ENCODE data around the gene SRPK2.

The SRPK2 gene

DNA sequence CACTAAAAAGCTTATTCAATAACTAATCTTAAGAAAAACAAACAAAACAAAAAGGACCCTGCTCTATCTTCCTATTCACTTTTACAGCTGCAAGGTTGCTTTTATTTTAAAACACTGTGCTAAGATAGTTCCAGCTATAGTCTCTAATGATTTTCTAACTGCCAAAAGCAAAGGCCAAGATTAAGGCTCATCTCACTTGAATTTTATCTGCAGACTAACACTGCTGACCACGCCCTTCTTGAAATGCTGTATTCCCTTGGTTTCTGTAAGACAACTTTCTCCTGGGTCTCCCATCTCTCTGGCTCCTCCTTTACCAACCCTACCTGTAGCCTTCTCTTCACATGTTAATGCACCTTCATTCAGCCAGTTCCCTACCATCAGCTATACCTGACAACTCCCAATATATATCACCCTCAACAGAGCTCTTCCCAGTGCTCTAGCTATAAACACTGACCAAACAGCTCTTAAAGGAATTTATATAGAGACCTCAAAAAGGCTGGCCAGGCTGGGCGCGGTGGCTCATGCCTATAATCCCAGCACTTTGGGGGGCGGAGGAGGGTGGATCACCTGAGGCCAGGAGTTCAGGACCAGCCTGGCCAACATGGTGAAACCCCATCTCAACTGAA, 11.7 kb downstream of the SRPK2 start:
- Histone ChIP-seq H4K20me1 (ENCODE audit: insufficient read depth, low read length) (no peaks in the 10 kb centered on the region), H3K27me3 (ENCODE audit: insufficient read depth, low read length) (no peaks in the 10 kb centered on the region), H2AFZ (ENCODE audit: low read length) (no peak overlapping the region), H3K36me3 (ENCODE audit: insufficient read depth, low read length) (no peaks in the 10 kb centered on the region), H3K4me1 (ENCODE audit: insufficient read depth, low read length, severe bottlenecking) (no peaks in the 10 kb centered on the region), H3K9me3 (ENCODE audit: low read length) (no peaks in the 10 kb centered on the region), H3K4me3 (ENCODE audit: low read depth, low read length, poor library complexity, severe bottlenecking) (no peak overlapping the region), H3K9ac (ENCODE audit: low read length) (no peak overlapping the region), H3K27ac (ENCODE audit: low read depth, low read length, poor library complexity, severe bottlenecking) (no peak overlapping the region), H3K9me2 (ENCODE audit: low read depth, low read length) (no peaks in the 10 kb centered on the region), H3K4me2 (ENCODE audit: low read length) (no peak overlapping the region), H3K79me2 (ENCODE audit: insufficient read depth, low read length) (no peaks in the 10 kb centered on the region), H3F3A (ENCODE audit: insufficient read depth, low read length) (no peaks in the 10 kb centered on the region)
- TF ChIP-seq EZH2 (IDR thresholded peaks at IDR 0.05; ENCODE audit: borderline replicate concordance, low read length), result no peak
- TF ChIP-seq, protein P1, sequence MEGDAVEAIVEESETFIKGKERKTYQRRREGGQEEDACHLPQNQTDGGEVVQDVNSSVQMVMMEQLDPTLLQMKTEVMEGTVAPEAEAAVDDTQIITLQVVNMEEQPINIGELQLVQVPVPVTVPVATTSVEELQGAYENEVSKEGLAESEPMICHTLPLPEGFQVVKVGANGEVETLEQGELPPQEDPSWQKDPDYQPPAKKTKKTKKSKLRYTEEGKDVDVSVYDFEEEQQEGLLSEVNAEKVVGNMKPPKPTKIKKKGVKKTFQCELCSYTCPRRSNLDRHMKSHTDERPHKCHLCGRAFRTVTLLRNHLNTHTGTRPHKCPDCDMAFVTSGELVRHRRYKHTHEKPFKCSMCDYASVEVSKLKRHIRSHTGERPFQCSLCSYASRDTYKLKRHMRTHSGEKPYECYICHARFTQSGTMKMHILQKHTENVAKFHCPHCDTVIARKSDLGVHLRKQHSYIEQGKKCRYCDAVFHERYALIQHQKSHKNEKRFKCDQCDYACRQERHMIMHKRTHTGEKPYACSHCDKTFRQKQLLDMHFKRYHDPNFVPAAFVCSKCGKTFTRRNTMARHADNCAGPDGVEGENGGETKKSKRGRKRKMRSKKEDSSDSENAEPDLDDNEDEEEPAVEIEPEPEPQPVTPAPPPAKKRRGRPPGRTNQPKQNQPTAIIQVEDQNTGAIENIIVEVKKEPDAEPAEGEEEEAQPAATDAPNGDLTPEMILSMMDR (IDR thresholded peaks at IDR 0.05; ENCODE audit: low read length), result no peak

DNA sequence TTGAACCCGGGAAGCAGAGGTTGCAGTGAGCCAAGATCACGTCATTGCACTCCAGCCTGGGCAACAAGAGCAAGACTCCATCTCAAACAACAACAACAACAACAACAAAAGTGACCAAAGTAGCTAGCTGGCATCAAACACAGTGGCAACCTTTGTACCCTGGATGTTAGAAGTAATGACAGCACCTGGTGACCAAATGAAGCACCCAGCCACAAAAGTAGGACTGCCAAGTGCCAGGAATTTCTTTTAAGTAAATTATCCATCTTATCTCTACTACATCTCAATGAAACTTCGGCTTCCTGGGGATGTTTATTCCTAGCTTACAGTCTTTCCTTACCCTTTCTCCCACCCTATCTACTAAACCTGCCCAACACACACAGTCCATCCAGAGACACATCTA, 18.8 kb downstream of the SRPK2 start:
- Histone ChIP-seq H3K4me1 (ENCODE audit: insufficient read depth, low read length, severe bottlenecking) (no peaks in the 10 kb centered on the region), H3K27me3 (ENCODE audit: insufficient read depth, low read length) (no peaks in the 10 kb centered on the region), H3K79me2 (ENCODE audit: insufficient read depth, low read length) (no peaks in the 10 kb centered on the region), H3K27ac (ENCODE audit: low read depth, low read length, poor library complexity, severe bottlenecking) (no peak overlapping the region), H3K4me2 (ENCODE audit: low read length) (no peak overlapping the region), H3K9me3 (ENCODE audit: low read length) (no peaks in the 10 kb centered on the region), H2AFZ (ENCODE audit: low read length) (no peak overlapping the region), H3F3A (ENCODE audit: insufficient read depth, low read length) (no peaks in the 10 kb centered on the region), H3K36me3 (ENCODE audit: insufficient read depth, low read length) (no peaks in the 10 kb centered on the region), H3K9me2 (ENCODE audit: low read depth, low read length) (no peaks in the 10 kb centered on the region), H3K4me3 (ENCODE audit: low read depth, low read length, poor library complexity, severe bottlenecking) (no peak overlapping the region), H3K9ac (ENCODE audit: low read length) (no peak overlapping the region), H4K20me1 (ENCODE audit: insufficient read depth, low read length) (no peaks in the 10 kb centered on the region)
- TF ChIP-seq, protein P1 (IDR thresholded peaks at IDR 0.05; ENCODE audit: low read length), result no peak
- TF ChIP-seq EZH2 (IDR thresholded peaks at IDR 0.05; ENCODE audit: borderline replicate concordance, low read length), result no peak

DNA sequence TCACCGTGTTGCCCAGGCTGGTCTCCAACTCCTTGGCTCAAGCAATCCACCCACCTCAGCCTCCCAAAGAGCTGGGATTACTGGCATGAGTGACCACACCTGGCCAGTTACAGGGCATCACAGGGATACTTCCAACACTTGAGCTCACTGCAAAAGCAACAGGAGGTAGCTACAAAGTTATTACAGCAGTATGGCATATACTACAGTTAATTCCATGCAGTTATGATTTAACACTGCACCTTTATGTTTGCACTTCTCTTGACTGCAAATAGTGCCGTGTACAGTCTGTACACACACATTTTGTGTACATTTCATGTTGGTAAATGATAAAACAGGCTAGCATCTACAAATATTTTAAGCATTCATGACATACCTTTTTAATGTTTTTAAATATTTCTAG, 21.3 kb downstream of the SRPK2 start:
- no peaks in the 10 kb centered on the region for H3K9me3 ChIP-seq (ENCODE audit: low read length)
- H3K4me3 ChIP-seq (ENCODE audit: low read depth, low read length, poor library complexity, severe bottlenecking), result no peak overlapping the region
- no peaks in the 10 kb centered on the region for H3K36me3 ChIP-seq (ENCODE audit: insufficient read depth, low read length)
- no peaks in the 10 kb centered on the region for H3K9me2 ChIP-seq (ENCODE audit: low read depth, low read length)
- H2AFZ ChIP-seq (ENCODE audit: low read length), result no peak overlapping the region
- H3K79me2 ChIP-seq (ENCODE audit: insufficient read depth, low read length), result no peaks in the 10 kb centered on the region
- H3K4me2 ChIP-seq (ENCODE audit: low read length), result no peak overlapping the region
- no peaks in the 10 kb centered on the region for H3K27me3 ChIP-seq (ENCODE audit: insufficient read depth, low read length)
- no peaks in the 10 kb centered on the region for H3K4me1 ChIP-seq (ENCODE audit: insufficient read depth, low read length, severe bottlenecking)
- no peak overlapping the region for H3K27ac ChIP-seq (ENCODE audit: low read depth, low read length, poor library complexity, severe bottlenecking)
- H4K20me1 ChIP-seq (ENCODE audit: insufficient read depth, low read length), result no peaks in the 10 kb centered on the region
- H3F3A ChIP-seq (ENCODE audit: insufficient read depth, low read length), result no peaks in the 10 kb centered on the region
- H3K9ac ChIP-seq (ENCODE audit: low read length), result no peak overlapping the region
- no peak for TF ChIP-seq EZH2 (IDR thresholded peaks at IDR 0.05; ENCODE audit: borderline replicate concordance, low read length)
- TF ChIP-seq, protein P1 (IDR thresholded peaks at IDR 0.05; ENCODE audit: low read length), result no peak

Data from OCI-LY1 (cell line).